Trophoblast cell (in vitro differentiated cells and primary cell): ENCODE measurements around the gene PABPC3.

Experiments
- DNase-seq, 2 donors: peaks; one replicate each; pipeline ENCODE4 v3.0.0-alpha.2; 2016
- H2AFZ ChIP-seq: 2 replicates; pipeline ENCODE4 v1.6.1; 2013; ENCODE audit warnings: low read length, moderate library complexity, mild to moderate bottlenecking; ENCODE audit not compliant: insufficient read depth, poor library complexity
- H2AK5ac ChIP-seq: 2 replicates; pipeline ENCODE4 v1.6.1; 2013; ENCODE audit warnings: mild to moderate bottlenecking, low read length
- H2BK120ac ChIP-seq: 2 replicates; pipeline ENCODE4 v1.6.1; 2013; ENCODE audit warnings: low read length, mild to moderate bottlenecking, moderate library complexity; ENCODE audit not compliant: insufficient read depth, poor library complexity
- H2BK12ac ChIP-seq: 2 replicates; pipeline ENCODE4 v1.6.1; 2013; ENCODE audit warnings: mild to moderate bottlenecking, low read length, moderate library complexity
- H2BK5ac ChIP-seq: 2 replicates; pipeline ENCODE4 v1.6.1; 2013; ENCODE audit warnings: low read length, low read depth, moderate library complexity, mild to moderate bottlenecking; ENCODE audit not compliant: poor library complexity
- H3K14ac ChIP-seq: 2 replicates; pipeline ENCODE4 v1.6.1; 2013; ENCODE audit warnings: mild to moderate bottlenecking, low read length
- H3K18ac ChIP-seq: 2 replicates; pipeline ENCODE4 v1.6.1; 2013; ENCODE audit warnings: mild to moderate bottlenecking, low read length
- H3K23ac ChIP-seq: 2 replicates; pipeline ENCODE4 v1.6.1; 2013; ENCODE audit warnings: low read length
- H3K27ac ChIP-seq: 2 replicates; pipeline ENCODE4 v1.5.1; 2013; ENCODE audit warnings: low read depth, mild to moderate bottlenecking, inconsistent platforms, low read length, moderate library complexity
- H3K27me3 ChIP-seq: 2 replicates; pipeline ENCODE4 v1.6.1; 2013; ENCODE audit warnings: inconsistent platforms, mild to moderate bottlenecking, low read length, moderate library complexity; ENCODE audit not compliant: insufficient read depth
- H3K36me3 ChIP-seq, 2 experiments: 1 replicate in 1 of 2; 2 replicates in 1 of 2; pipeline ENCODE4 v1.6.1; 2013; ENCODE audit warnings: low read length in 2 of 2, mild to moderate bottlenecking in 2 of 2, moderate library complexity in 1 of 2; ENCODE audit not compliant: insufficient read depth in 2 of 2, control insufficient read depth in 1 of 2
- H3K4ac ChIP-seq: 2 replicates; pipeline ENCODE4 v1.6.1; 2013; ENCODE audit warnings: low read depth, mild to moderate bottlenecking, low read length, moderate library complexity
- H3K4me1 ChIP-seq, 2 experiments: 1 replicate in 1 of 2; 2 replicates in 1 of 2; pipeline ENCODE4 v1.6.1; 2013; ENCODE audit warnings: low read length in 2 of 2, mild to moderate bottlenecking in 2 of 2, moderate library complexity in 1 of 2; ENCODE audit not compliant: insufficient read depth in 2 of 2, control insufficient read depth in 1 of 2
- H3K4me2 ChIP-seq: 2 replicates; pipeline ENCODE4 v1.6.1; 2013; ENCODE audit warnings: inconsistent platforms, mild to moderate bottlenecking, low read length, moderate library complexity
- H3K4me3 ChIP-seq: 2 replicates; pipeline ENCODE4 v1.5.1; 2013; ENCODE audit warnings: mild to moderate bottlenecking, low read depth, low read length, inconsistent platforms
- H3K79me1 ChIP-seq: one replicate; pipeline ENCODE4 v1.6.1; 2013; ENCODE audit warnings: low read length
- H3K79me2 ChIP-seq: 2 replicates; pipeline ENCODE4 v1.6.1; 2013; ENCODE audit warnings: low read length, mild to moderate bottlenecking; ENCODE audit not compliant: control insufficient read depth, insufficient read depth, poor library complexity
- H3K9ac ChIP-seq: 2 replicates; pipeline ENCODE4 v1.6.1; 2013; ENCODE audit warnings: mild to moderate bottlenecking, low read length
- H3K9me3 ChIP-seq: 2 replicates; pipeline ENCODE4 v1.6.1; 2013; ENCODE audit warnings: low read depth, mild to moderate bottlenecking, control low read depth, inconsistent platforms, low read length; ENCODE audit not compliant: insufficient read depth
- H4K12ac ChIP-seq: 2 replicates; pipeline ENCODE4 v1.6.1; 2013; ENCODE audit warnings: low read depth, mild to moderate bottlenecking, low read length, moderate library complexity
- H4K8ac ChIP-seq: 2 replicates; pipeline ENCODE4 v1.6.1; 2013; ENCODE audit warnings: low read depth, mild to moderate bottlenecking, low read length, moderate library complexity
- H4K91ac ChIP-seq: one replicate; pipeline ENCODE4 v1.6.1; 2013; ENCODE audit warnings: low read depth, mild to moderate bottlenecking, low read length, moderate library complexity
- WGBS: extraction: QIAGEN DNeasy Blood & Tissue Kit; methylation state at CpG from one replicate; pipeline ENCODE4 v1.1.7; 2013; ENCODE audit warnings: missing lambda C conversion rate; ENCODE audit not compliant: insufficient read length, insufficient coverage; ENCODE audit errors: extremely low coverage; 5-methylcytosine and 5-hydroxymethylcytosine counted together

The PABPC3 gene

DNA sequence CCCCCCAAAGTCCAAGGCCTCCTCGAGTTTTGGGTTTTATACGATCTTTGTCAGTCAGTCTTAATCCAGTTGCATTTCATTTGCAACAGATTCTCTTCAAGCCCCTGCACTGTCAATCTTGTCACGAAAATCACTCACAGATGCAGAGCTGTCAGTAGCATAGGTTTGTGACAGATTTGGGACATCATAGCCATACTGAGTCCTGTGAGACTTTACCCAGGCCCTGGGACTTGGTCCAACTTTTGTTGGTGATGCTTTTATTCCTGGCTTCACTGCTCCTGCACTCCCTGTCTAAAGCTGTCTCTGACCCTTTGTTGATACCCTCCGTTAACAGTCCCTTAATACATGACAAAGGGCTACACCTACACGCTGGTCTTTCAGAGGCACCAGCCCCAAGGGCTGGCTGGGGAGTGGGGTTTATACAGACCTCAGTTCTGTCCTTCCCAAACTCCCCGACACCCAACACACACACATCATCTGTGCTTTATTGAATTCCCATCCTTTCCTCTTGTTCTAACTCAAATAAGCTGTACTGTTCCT lies 36.0 kb downstream of the PABPC3 start:
- Histone ChIP-seq H4K8ac (no peak overlapping the region), H3K4ac (no peak overlapping the region), H3K79me2 (no peaks in the 10 kb centered on the region), H3K36me3 (no peaks in the 10 kb centered on the region), H2BK12ac (no peak overlapping the region), H3K18ac (no peak overlapping the region), H2BK120ac (no peak overlapping the region), H3K4me1 (no peaks in the 10 kb centered on the region), H4K12ac (no peak overlapping the region), H3K4me3 (no peak overlapping the region), H4K91ac (no peak overlapping the region), H3K9ac (no peak overlapping the region), H3K23ac (no peak overlapping the region), H3K27ac (no peak overlapping the region), H3K4me2 (no peak overlapping the region), H2AFZ (no peak overlapping the region), H3K9me3 (no peaks in the 10 kb centered on the region), H3K79me1 (no peaks in the 10 kb centered on the region), H2AK5ac (no peak overlapping the region), H3K27me3 (no peaks in the 10 kb centered on the region), H3K14ac (no peak overlapping the region), H2BK5ac (no peak overlapping the region)
- DNase-seq: no peak
- no CpG with 5 or more reads among the region's 6 CpGs for WGBS

DNA sequence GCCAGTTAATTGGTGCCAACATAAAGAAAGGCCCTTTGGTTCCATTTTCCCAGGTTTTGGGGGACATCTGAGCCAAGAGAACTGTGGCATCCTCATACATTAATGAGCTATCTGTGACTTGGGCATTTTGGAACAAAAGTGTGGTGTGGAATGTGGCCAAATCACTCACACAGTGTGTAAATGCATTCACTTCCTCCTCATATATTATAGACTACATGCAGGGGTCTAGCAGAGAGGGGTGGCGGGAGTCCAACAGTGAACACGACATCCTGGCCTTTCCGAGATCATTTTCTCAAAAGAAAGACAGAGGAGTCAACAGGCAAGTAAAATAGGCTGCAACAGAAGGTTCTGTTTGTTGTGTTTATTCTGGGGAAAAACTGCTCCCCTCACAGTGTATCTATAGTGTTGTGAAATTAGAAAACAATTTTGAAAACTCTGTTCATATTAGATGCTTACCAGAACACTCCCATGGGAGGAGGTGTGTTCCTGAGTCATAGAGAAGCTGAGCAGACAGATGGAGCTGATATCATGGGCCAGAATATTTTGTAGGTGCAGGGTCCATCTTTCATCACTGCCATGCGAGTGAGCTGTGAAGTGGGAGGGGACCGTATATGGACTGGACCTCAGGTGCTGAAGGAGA lies 36.9 kb downstream of the PABPC3 start:
- no peaks in the 10 kb centered on the region for H3K4me1 ChIP-seq
- H3K23ac ChIP-seq: no peak overlapping the region
- H2AFZ ChIP-seq: no peak overlapping the region
- H2BK5ac ChIP-seq: no peak overlapping the region
- H3K9me3 ChIP-seq: no peaks in the 10 kb centered on the region
- peak overlapping the region; percentile 19 for H3K9ac ChIP-seq
- no peak overlapping the region for H3K14ac ChIP-seq
- H3K4me3 ChIP-seq: no peak overlapping the region
- H2BK120ac ChIP-seq: no peak overlapping the region
- no peak overlapping the region for H3K4ac ChIP-seq
- no peaks in the 10 kb centered on the region for H3K79me1 ChIP-seq
- no peak overlapping the region for H4K12ac ChIP-seq
- H2AK5ac ChIP-seq: no peak overlapping the region
- no peak for DNase-seq
- no peak overlapping the region for H3K18ac ChIP-seq
- H4K8ac ChIP-seq: no peak overlapping the region
- no peaks in the 10 kb centered on the region for H3K79me2 ChIP-seq
- H3K27ac ChIP-seq: no peak overlapping the region
- no peaks in the 10 kb centered on the region for H3K27me3 ChIP-seq
- no peaks in the 10 kb centered on the region for H3K36me3 ChIP-seq
- H4K91ac ChIP-seq: no peak overlapping the region
- WGBS: no CpG with 5 or more reads among the region's 5 CpGs
- no peak overlapping the region for H2BK12ac ChIP-seq
- no peak overlapping the region for H3K4me2 ChIP-seq

DNA sequence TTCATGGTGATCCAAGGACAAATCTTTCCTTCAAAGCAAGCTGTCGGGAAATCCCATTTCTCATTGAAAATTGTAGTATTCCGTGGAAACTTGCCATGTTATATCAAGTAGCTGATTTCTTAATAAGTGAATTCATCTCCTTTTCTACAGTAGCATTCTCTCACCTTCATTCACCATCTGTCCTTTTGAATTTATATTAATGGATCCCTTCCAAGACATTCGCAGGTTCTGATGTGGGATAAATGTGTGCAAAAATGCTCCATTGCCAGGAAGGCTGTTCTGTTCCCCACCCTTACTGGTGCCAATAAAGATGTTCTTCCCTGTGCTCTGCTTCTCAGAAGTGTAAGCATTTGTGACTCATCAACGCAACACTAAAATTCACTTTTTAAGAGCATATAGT lies 40.0 kb downstream of the PABPC3 start:
- H3K9me3 ChIP-seq: no peaks in the 10 kb centered on the region
- H2BK12ac ChIP-seq: no peak overlapping the region
- H3K4me2 ChIP-seq: no peak overlapping the region
- WGBS: no CpG with 5 or more reads among the region's 4 CpGs
- H2BK5ac ChIP-seq: no peak overlapping the region
- H3K4ac ChIP-seq: no peak overlapping the region
- no peak overlapping the region for H3K14ac ChIP-seq
- DNase-seq: no peak
- no peak overlapping the region for H2AK5ac ChIP-seq
- no peaks in the 10 kb centered on the region for H3K4me1 ChIP-seq
- no peak overlapping the region for H3K23ac ChIP-seq
- no peaks in the 10 kb centered on the region for H3K79me1 ChIP-seq
- H4K91ac ChIP-seq: no peak overlapping the region
- no peaks in the 10 kb centered on the region for H3K27me3 ChIP-seq
- no peak overlapping the region for H2AFZ ChIP-seq
- no peak overlapping the region for H4K12ac ChIP-seq
- no peak overlapping the region for H3K4me3 ChIP-seq
- H3K36me3 ChIP-seq: no peaks in the 10 kb centered on the region
- H3K9ac ChIP-seq: no peak overlapping the region
- H3K79me2 ChIP-seq: no peaks in the 10 kb centered on the region
- H3K18ac ChIP-seq: no peak overlapping the region
- H4K8ac ChIP-seq: no peak overlapping the region
- no peak overlapping the region for H3K27ac ChIP-seq
- no peak overlapping the region for H2BK120ac ChIP-seq

- Histone ChIP-seq H2AK5ac (no peak overlapping the region), H3K36me3 (no peaks in the 10 kb centered on the region), H3K18ac (no peak overlapping the region), H3K27me3 (no peaks in the 10 kb centered on the region), H3K4ac (no peak overlapping the region), H3K9ac (no peak overlapping the region), H3K23ac (no peak overlapping the region), H3K9me3 (no peaks in the 10 kb centered on the region), H2BK12ac (no peak overlapping the region), H3K79me1 (no peaks in the 10 kb centered on the region), H3K4me2 (no peak overlapping the region), H2AFZ (no peak overlapping the region), H2BK5ac (no peak overlapping the region), H3K4me1 (no peaks in the 10 kb centered on the region), H3K79me2 (no peaks in the 10 kb centered on the region), H4K12ac (no peak overlapping the region), H2BK120ac (no peak overlapping the region), H3K27ac (no peak overlapping the region), H4K8ac (no peak overlapping the region), H3K14ac (no peak overlapping the region), H4K91ac (no peak overlapping the region), H3K4me3 (no peak overlapping the region)
- no peak for DNase-seq
- WGBS: no CpG with 5 or more reads among the region's 15 CpGs
Measured at GRCh38 chr13:25136880-25137787, 41.2 kb downstream of the PABPC3 start.
